ENCODE measurements around the gene MARS2. TPM values are rescaled to one million over a fixed set of nuclear protein-coding genes. Genes with fewer than 3 reads are reported as not detected.

MARS2 gene
- total RNA-seq: 10 to 100 TPM in 1 of 6 donors, 1 to 10 TPM in 5; 3.1 to 12.6 (median 6.4) TPM

DNA sequence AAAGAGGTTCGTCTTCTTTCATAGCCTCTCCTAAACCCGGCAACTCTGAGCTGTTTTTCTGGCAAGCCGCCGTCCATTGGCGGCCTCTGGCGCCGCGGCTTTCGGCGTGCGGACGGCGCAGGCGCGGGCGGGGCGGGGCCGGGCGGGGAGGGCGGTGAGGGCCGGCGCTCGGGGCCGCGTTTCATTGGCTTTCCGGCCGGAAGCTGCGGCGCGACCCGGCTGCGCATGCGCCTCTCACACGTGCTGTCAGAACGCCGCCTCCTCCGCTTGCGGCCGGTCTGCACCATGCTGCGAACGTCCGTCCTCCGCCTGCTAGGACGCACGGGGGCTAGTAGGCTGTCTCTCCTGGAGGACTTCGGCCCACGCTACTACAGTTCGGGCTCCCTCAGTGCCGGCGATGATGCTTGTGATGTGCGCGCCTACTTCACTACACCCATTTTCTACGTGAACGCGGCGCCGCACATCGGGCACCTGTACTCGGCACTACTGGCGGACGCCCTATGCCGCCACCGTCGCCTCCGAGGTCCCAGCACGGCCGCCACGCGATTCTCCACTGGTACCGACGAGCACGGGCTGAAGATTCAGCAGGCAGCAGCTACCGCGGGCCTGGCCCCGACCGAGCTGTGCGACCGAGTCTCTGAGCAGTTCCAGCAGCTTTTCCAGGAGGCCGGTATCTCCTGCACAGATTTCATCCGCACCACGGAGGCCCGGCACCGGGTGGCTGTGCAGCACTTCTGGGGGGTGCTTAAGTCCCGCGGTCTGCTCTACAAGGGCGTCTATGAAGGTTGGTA, at the start of gene MARS2:
MARS2 (plus strand) TSS at position 249 of the 791 bp plus-strand sequence; CDS start at position 286, 37 bp downstream.
- H3K4me3 ChIP-seq: peak within 1 kb of the TSS; percentile 61 to 98 (median 79)
- no peaks in the 10 kb centered on the region for H3K36me3 ChIP-seq
- ATAC-seq (ENCODE audit: low FRiP score in 2 of 2) (peak; percentile 97 to 99), DNase-seq (peak; percentile 91 to 99)
- H3K27ac ChIP-seq: peak within 1 kb of the TSS; percentile 80 to 88 (median 83)
- no peaks in the 10 kb centered on the region for H3K9me3 ChIP-seq
- peaks cover 29 to 43% (median 32%) of the 10 kb centered on the region in 4 donors for H3K4me1 ChIP-seq
- peak in 2 of 4 donors; percentile 28 to 72 for TF ChIP-seq POLR2A (IDR thresholded peaks at IDR 0.05)
- peak; percentile 65 to 66 for TF ChIP-seq POLR2AphosphoS5 (IDR thresholded peaks at IDR 0.05)
- peak in 2 of 6 experiments; percentile 14 to 20 for TF ChIP-seq CTCF (IDR thresholded peaks at IDR 0.05)
- no peak for TF ChIP-seq EP300 (IDR thresholded peaks at IDR 0.05)
- H3K27me3 ChIP-seq: no peaks in the 10 kb centered on the region
- 0% methylated on average over 20 to 49 of the region's 86 CpGs for WGBS, 2 donors

DNA sequence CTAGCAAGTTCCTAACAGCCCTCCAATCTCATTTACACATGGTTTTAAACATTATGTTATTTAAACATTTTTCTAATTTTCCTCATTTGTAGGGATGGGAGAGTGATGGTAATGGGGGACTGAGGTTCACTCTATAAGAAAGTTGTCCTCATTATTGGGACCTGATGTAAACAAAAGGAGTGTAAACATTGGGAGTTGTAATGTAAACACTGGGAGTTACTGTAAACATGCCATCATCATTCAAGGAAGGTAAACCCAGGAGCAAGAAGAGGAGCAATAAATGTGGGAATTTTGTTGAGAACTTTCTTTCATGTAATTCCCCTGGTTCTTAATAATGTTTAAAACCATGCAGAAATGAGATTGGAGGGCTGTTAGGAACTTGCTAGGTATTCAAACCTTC, 47.6 kb upstream of the MARS2 start:
- Histone ChIP-seq H3K9me3 (no peaks in the 10 kb centered on the region), H3K27me3 (no peaks in the 10 kb centered on the region), H3K27ac (no peak overlapping the region), H3K4me3 (no peak overlapping the region), H3K4me1 (no peaks in the 10 kb centered on the region), H3K36me3 (no peaks in the 10 kb centered on the region)
- no peak for ATAC-seq (ENCODE audit: low FRiP score in 2 of 2)
- DNase-seq: no peak
- no peak for TF ChIP-seq POLR2AphosphoS5 (IDR thresholded peaks at IDR 0.05)
- no peak for TF ChIP-seq EP300 (IDR thresholded peaks at IDR 0.05)
- no peak for TF ChIP-seq POLR2A (IDR thresholded peaks at IDR 0.05)
- no peak for TF ChIP-seq CTCF (IDR thresholded peaks at IDR 0.05)

DNA sequence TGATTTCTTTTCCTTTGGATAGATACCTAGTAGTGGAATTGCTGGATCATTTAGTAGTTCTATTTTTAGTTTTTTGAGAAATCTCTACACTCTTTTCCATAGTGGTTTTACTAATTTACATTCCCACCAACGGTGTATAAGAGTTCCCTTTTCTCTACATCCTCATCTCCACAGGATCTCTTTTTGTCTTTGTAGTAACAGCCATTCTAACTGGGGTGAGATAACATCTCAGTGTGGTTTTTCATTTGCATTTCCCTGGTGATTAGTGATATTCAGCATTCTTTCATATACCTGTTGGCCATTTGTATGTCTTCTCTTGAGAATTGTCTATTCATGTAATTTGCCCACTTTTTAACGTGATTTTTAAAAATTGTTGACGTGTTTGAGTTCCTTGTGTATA, 43.5 kb upstream of the MARS2 start:
- no peak for ATAC-seq (ENCODE audit: low FRiP score in 2 of 2)
- Histone ChIP-seq H3K27ac (no peak overlapping the region), H3K36me3 (no peaks in the 10 kb centered on the region), H3K9me3 (peaks cover 2 to 6% (median 5%) of the 10 kb centered on the region in 4 donors), H3K4me1 (no peaks in the 10 kb centered on the region), H3K4me3 (no peak overlapping the region), H3K27me3 (no peaks in the 10 kb centered on the region)
- TF ChIP-seq EP300 (IDR thresholded peaks at IDR 0.05) (no peak), CTCF (IDR thresholded peaks at IDR 0.05) (no peak), POLR2A (IDR thresholded peaks at IDR 0.05) (no peak), POLR2AphosphoS5 (IDR thresholded peaks at IDR 0.05) (no peak)
- WGBS, 2 donors: 68 to 71% methylated on average over 3 of the region's 3 CpGs
- DNase-seq: no peak

DNA sequence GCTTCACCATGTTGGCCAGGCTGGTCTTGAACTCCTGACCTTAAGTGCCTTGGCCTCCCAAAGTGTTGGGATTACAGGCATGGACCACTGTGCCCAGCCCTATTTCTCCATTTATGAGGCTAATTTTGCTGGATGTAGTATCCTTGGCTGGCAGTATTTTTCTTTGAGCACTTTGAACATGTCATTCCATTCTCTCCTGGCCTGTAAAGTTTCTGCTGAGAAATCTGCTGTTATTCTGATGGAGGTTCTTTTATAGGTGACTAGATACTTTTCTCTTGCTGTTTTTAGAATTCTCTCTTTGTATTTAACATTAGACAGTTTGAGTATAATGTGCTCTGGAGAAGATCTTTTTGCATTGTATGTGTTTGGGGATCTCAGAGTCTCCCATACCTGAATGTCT, 38.9 kb upstream of the MARS2 start:
- H3K9me3 ChIP-seq: peaks cover 4 to 12% (median 7%) of the 10 kb centered on the region in 4 donors
- no peak for DNase-seq

More for the DNA sequence above, 38.9 kb upstream of the MARS2 start:
- H3K27me3 ChIP-seq: no peaks in the 10 kb centered on the region
- TF ChIP-seq EP300 (IDR thresholded peaks at IDR 0.05) (no peak), POLR2AphosphoS5 (IDR thresholded peaks at IDR 0.05) (no peak), POLR2A (IDR thresholded peaks at IDR 0.05) (no peak), CTCF (IDR thresholded peaks at IDR 0.05) (no peak)
- no peak for ATAC-seq (ENCODE audit: low FRiP score in 2 of 2)
- H3K4me3 ChIP-seq: no peak overlapping the region
- H3K4me1 ChIP-seq: no peaks in the 10 kb centered on the region
- H3K27ac ChIP-seq: no peak overlapping the region
- H3K36me3 ChIP-seq: no peaks in the 10 kb centered on the region
